Measurements from ENCODE around the gene ZBTB25.

DNA sequence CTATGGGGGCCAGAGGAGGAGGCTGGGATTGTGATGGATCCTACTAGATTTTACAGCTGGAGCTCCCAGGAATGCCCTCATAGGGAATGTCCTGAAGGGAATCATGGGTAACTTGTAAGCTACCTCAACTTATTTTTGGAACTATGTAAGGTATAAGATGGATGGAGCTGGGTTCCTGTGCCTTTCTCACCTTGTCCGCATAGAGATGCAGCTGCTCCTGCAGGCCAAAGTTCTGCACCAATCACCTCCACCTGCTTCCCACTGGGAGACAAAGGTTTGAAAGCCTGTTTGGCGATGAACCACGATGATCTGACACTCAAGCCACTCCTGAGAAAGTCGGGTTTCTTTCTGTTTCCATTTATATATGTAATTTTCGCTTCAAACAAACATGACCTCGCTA, 39.0 kb downstream of the ZBTB25 start:
- TF ChIP-seq, protein P1, sequence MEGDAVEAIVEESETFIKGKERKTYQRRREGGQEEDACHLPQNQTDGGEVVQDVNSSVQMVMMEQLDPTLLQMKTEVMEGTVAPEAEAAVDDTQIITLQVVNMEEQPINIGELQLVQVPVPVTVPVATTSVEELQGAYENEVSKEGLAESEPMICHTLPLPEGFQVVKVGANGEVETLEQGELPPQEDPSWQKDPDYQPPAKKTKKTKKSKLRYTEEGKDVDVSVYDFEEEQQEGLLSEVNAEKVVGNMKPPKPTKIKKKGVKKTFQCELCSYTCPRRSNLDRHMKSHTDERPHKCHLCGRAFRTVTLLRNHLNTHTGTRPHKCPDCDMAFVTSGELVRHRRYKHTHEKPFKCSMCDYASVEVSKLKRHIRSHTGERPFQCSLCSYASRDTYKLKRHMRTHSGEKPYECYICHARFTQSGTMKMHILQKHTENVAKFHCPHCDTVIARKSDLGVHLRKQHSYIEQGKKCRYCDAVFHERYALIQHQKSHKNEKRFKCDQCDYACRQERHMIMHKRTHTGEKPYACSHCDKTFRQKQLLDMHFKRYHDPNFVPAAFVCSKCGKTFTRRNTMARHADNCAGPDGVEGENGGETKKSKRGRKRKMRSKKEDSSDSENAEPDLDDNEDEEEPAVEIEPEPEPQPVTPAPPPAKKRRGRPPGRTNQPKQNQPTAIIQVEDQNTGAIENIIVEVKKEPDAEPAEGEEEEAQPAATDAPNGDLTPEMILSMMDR (IDR thresholded peaks at IDR 0.05; ENCODE audit: low read length) = no peak
- no peak for TF ChIP-seq EZH2 (IDR thresholded peaks at IDR 0.05; ENCODE audit: borderline replicate concordance, low read length)

Measured in OCI-LY1 (cell line).